CD4-positive, alpha-beta memory T cell (primary cell): ENCODE results near the gene NAA40. TPM values are rescaled to one million over a fixed set of nuclear protein-coding genes. Genes with fewer than 3 reads are reported as not detected.

Experiments
- CTCF ChIA-PET: fragments of 350-600 bp; sonication (Branson Sonifier 250); formaldehyde crosslinking; loops from one replicate; lab custom pipeline; 2021; ENCODE audit warnings: inconsistent platforms; ENCODE audit not compliant: partially characterized antibody; lab: Charles Lee
- POLR2A ChIA-PET: fragments of 350-600 bp; sonication (Branson Sonifier 250); formaldehyde crosslinking; loops from one replicate; lab custom pipeline; 2021; ENCODE audit not compliant: partially characterized antibody; lab: Charles Lee
- DNase-seq, 5 donors: peaks; one replicate each; pipeline versions ENCODE4 v3.0.0 to v3.0.0-alpha.2; 2020 to 2022; ENCODE audit warnings: mixed read lengths in 1 of 5
- H3K27ac ChIP-seq: one replicate; pipeline ENCODE4 v1.7.0; 2013; ENCODE audit warnings: low read depth, low read length
- H3K27me3 ChIP-seq: 2 replicates; pipeline ENCODE4 v1.7.0; 2013; ENCODE audit warnings: mild to moderate bottlenecking, low read length, moderate library complexity; ENCODE audit not compliant: insufficient read depth
- H3K36me3 ChIP-seq: 2 replicates; pipeline ENCODE4 v1.7.0; 2013; ENCODE audit warnings: mild to moderate bottlenecking, low read length, moderate library complexity; ENCODE audit not compliant: insufficient read depth
- H3K4me1 ChIP-seq: 2 replicates; pipeline ENCODE4 v1.7.0; 2013; ENCODE audit warnings: mild to moderate bottlenecking, low read length, moderate library complexity; ENCODE audit not compliant: insufficient read depth
- H3K4me3 ChIP-seq, 2 donors: one replicate each; pipeline ENCODE4 v1.7.0; 2013; ENCODE audit warnings: low read length in 2 of 2, mild to moderate bottlenecking in 1 of 2
- H3K9me3 ChIP-seq, 2 donors: one replicate each; pipeline ENCODE4 v1.7.0; 2013; ENCODE audit warnings: low read length in 2 of 2, control low read depth in 1 of 2; ENCODE audit not compliant: control insufficient read depth in 1 of 2
- H3K27ac Mint-ChIP-seq, 7 donors: one replicate each; pipeline ENCODE4 v1.8.0; 2020 to 2021; ENCODE audit warnings: mixed read lengths in 7 of 7, mild to moderate bottlenecking in 6 of 7, inconsistent platforms in 3 of 7, moderate library complexity in 3 of 7
- H3K27me3 Mint-ChIP-seq, 2 donors: one replicate each; pipeline ENCODE4 v1.8.0; 2020 to 2021; ENCODE audit warnings: mixed read lengths in 2 of 2
- H3K36me3 Mint-ChIP-seq, 2 donors: one replicate each; pipeline ENCODE4 v1.8.0; 2020 to 2021; ENCODE audit warnings: mixed read lengths in 2 of 2, inconsistent platforms in 1 of 2, mild to moderate bottlenecking in 1 of 2
- H3K4me1 Mint-ChIP-seq, 4 donors: one replicate each; pipeline ENCODE4 v1.8.0; 2020 to 2021; ENCODE audit warnings: mixed read lengths in 4 of 4, mild to moderate bottlenecking in 1 of 4
- H3K4me3 Mint-ChIP-seq, 8 donors: one replicate each; pipeline ENCODE4 v1.8.0; 2020 to 2021; ENCODE audit warnings: mixed read lengths in 8 of 8, mild to moderate bottlenecking in 7 of 8, moderate library complexity in 6 of 8, inconsistent platforms in 3 of 8
- H3K9me3 Mint-ChIP-seq, 8 donors: one replicate each; pipeline ENCODE4 v1.8.0; 2020 to 2021; ENCODE audit warnings: mixed read lengths in 8 of 8, mild to moderate bottlenecking in 5 of 8, inconsistent platforms in 3 of 8, moderate library complexity in 1 of 8
- intact Hi-C: fragments of 100-400 bp; cut with micrococcal nuclease; formaldehyde crosslinking; loops from one replicate; pipeline ENCODE4 v1.15.1; 2023
- polyA plus RNA-seq, 2 donors: library from polyadenylated mRNA; unstranded; fragments of 300-500 nt; fragmentation: Illumina TruSeq; gene quantifications; one replicate each; pipeline ENCODE4 v1.2.3, GENCODE V29; 2021
- total RNA-seq, 2 experiments: library from RNA; stranded (reverse); gene quantifications; one replicate each; pipeline ENCODE4 v1.2.3, GENCODE V29; 2021

The NAA40 gene
- total and polyA plus RNA-seq, 4 experiments from 2014 or later: 6.1 to 24.8 (median 17.1) TPM

DNA sequence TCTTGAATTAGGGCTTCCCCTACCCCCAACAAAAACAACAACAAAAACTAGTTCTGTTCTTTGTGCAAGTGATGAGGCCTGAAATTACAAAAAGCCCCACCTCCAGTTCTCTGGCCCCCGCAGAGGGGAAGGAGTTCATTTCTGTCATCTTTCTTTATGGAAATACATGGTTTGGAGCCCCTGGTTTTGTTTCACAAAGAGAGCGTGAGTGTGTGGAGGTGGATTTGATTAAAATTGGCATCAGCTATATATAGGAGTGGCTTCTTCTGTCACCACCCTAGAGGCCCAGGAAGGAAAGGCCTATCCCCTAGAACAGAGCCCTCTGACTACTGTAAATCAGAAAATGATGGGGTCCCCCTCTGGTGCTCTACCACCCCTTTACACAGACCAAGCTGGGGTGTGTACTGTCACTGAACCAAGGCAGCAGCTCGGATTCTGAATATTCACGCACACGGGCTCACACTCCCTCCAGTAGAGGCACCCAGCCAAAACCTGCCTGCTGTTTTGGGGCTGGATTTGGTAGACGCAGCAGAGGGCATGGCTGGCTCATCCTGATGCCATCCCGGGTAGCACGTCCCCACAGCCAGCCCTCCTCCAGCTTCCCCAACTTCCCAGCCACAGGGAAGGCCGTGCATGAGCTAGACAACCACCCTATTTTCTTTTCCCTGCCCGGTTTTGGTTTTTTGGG, 41.2 kb upstream of the NAA40 start:
- no peak for DNase-seq
- ChIA-PET CTCF (interaction anchor here (0.9 to 2.6 kb wide), 4 partner anchors 8 to 60 kb away, joined by 3 to 10 read pairs (median 6); no protein-coding TSS in a partner anchor), POLR2A (interaction anchor here (0.9 to 2.0 kb wide), 4 partner anchors 9 to 58 kb away, joined by 3 to 7 read pairs (median 6); no protein-coding TSS in a partner anchor)
- Histone ChIP-seq H3K36me3 (peaks cover 79% of the 10 kb centered on the region), H3K4me1 (peaks cover 23% of the 10 kb centered on the region), H3K9me3 (no peaks in the 10 kb centered on the region), H3K27ac (no peak overlapping the region), H3K27me3 (no peaks in the 10 kb centered on the region), H3K4me3 (no peak overlapping the region)
- Mint-ChIP-seq H3K36me3 (peaks cover 65 to 76% of the 10 kb centered on the region in 2 donors), H3K9me3 (no peaks in the 10 kb centered on the region), H3K27ac (peak overlapping the region in 2 of 7 donors; percentile 41 to 50), H3K4me1 (peaks cover 20 to 33% (median 26%) of the 10 kb centered on the region in 4 donors), H3K27me3 (no peaks in the 10 kb centered on the region), H3K4me3 (no peak overlapping the region)
- intact Hi-C loops: no loop called here

DNA sequence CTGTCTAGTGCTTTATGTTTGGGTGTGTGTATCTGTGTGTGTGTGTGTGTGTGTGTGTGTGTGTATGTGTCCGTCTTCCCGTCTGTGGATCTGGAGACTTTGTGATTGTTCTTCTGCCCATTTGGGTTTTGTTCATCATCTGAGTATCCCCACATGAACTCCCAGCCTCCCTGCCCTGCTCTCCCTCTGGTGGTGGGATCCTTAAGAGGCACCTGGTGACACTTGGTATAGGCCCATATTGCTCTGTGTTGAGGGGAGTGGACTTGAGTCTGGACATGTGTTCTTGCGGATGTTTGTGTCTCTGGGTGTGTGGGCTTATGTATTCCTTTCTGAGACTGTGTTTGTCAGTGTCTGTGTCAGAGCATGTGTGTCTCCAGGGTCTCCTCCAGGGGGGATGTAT, 37.1 kb upstream of the NAA40 start:
- Histone ChIP-seq H3K27me3 (no peaks in the 10 kb centered on the region), H3K27ac (no peak overlapping the region), H3K9me3 (no peaks in the 10 kb centered on the region), H3K4me3 (no peak overlapping the region), H3K36me3 (peaks cover 88% of the 10 kb centered on the region), H3K4me1 (no peaks in the 10 kb centered on the region)
- peaks cover 72 to 91% of the 10 kb centered on the region in 2 donors for H3K36me3 Mint-ChIP-seq
- ChIA-PET POLR2A (interaction anchor here (2.5 kb wide), 1 partner anchor 63 kb away, joined by 6 read pairs; the partner anchor contains the start of gene MARK2), CTCF (interaction anchor here (1.7 to 2.1 kb wide), 2 partner anchors 65 to 66 kb away, joined by 3 to 9 read pairs; no protein-coding TSS in a partner anchor)
- peaks cover 6 to 9% (median 7%) of the 10 kb centered on the region in 4 donors for H3K4me1 Mint-ChIP-seq
- H3K9me3 Mint-ChIP-seq: no peaks in the 10 kb centered on the region
- H3K27me3 Mint-ChIP-seq: no peaks in the 10 kb centered on the region
- DNase-seq: peak in 1 of 5 donors; percentile 42
- intact Hi-C loops: no loop called here
- H3K27ac Mint-ChIP-seq: peak overlapping the region in 2 of 7 donors; percentile 36 to 65
- H3K4me3 Mint-ChIP-seq: no peak overlapping the region

DNA sequence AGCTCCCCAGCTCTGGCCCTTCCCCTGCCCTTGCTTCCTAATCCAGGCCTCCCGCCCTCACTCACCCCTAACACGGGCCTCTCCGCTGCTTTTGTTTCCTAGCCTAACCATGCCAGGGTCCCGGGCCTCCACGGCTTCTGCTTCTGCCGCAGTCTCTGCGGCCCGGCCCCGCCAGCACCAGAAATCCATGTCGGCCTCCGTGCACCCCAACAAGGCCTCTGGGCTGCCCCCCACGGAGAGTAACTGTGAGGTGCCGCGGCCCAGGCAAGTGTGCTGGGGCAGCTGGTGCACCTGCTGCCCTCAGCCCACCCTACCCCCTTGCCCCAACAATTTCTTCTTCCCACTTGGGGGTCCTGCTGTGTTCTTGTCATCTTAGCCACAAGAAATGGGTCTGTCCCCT, 34.9 kb upstream of the NAA40 start:
- peaks cover 0 to 8% (median 4%) of the 10 kb centered on the region in 4 donors for H3K4me1 Mint-ChIP-seq
- intact Hi-C loops: no loop called here
- no peaks in the 10 kb centered on the region for H3K4me1 ChIP-seq
- H3K4me3 ChIP-seq: no peak overlapping the region
- H3K27ac Mint-ChIP-seq: peak overlapping the region in 2 of 7 donors; percentile 36 to 59
- H3K9me3 Mint-ChIP-seq: no peaks in the 10 kb centered on the region
- DNase-seq: no peak
- H3K36me3 ChIP-seq: peaks cover 83% of the 10 kb centered on the region
- POLR2A ChIA-PET: interaction anchor here (0.7 kb wide), 1 partner anchor 15 kb away, joined by 3 read pairs; no protein-coding TSS in a partner anchor
- CTCF ChIA-PET: interaction anchor here (1.9 kb wide), 1 partner anchor 66 kb away, joined by 12 read pairs; no protein-coding TSS in a partner anchor
- H3K27me3 Mint-ChIP-seq: no peaks in the 10 kb centered on the region
- H3K4me3 Mint-ChIP-seq: no peak overlapping the region
- peaks cover 59 to 75% of the 10 kb centered on the region in 2 donors for H3K36me3 Mint-ChIP-seq
- no peaks in the 10 kb centered on the region for H3K9me3 ChIP-seq
- H3K27me3 ChIP-seq: no peaks in the 10 kb centered on the region
- no peak overlapping the region for H3K27ac ChIP-seq

DNA sequence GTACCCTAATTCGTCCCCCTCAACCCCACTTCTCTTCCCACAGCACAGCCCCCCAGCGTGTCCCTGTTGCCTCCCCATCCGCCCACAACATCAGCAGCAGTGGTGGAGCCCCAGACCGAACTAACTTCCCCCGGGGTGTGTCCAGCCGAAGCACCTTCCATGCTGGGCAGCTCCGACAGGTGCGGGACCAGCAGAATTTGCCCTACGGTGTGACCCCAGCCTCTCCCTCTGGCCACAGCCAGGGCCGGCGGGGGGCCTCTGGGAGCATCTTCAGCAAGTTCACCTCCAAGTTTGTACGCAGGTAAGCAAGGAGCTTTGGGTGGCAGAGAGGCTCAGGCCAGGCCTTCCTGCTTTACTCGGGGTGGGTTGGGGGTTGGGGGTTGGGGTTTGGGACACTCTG, 34.1 kb upstream of the NAA40 start:
- peaks cover 50 to 69% of the 10 kb centered on the region in 2 donors for H3K36me3 Mint-ChIP-seq
- no peaks in the 10 kb centered on the region for H3K27me3 ChIP-seq
- no peak overlapping the region for H3K4me3 Mint-ChIP-seq
- no peak overlapping the region for H3K4me3 ChIP-seq
- H3K36me3 ChIP-seq: peaks cover 78% of the 10 kb centered on the region
- intact Hi-C loops: loop anchor here (5.0 kb wide), 1 partner anchor 43 kb away; no protein-coding TSS in a partner anchor
- no peak for DNase-seq
- no peaks in the 10 kb centered on the region for H3K9me3 Mint-ChIP-seq
- ChIA-PET POLR2A (interaction anchor here (1.0 kb wide), 1 partner anchor 69 kb away, joined by 3 read pairs; the partner anchor contains the start of gene COX8A), CTCF (interaction anchor here (1.3 to 3.1 kb wide), 2 partner anchors 16 to 67 kb away, joined by 3 to 64 read pairs; partner anchors contain the start of gene MARK2)
- no peaks in the 10 kb centered on the region for H3K9me3 ChIP-seq
- peak overlapping the region in 2 of 7 donors; percentile 25 to 72 for H3K27ac Mint-ChIP-seq
- no peaks in the 10 kb centered on the region for H3K27me3 Mint-ChIP-seq
- H3K4me1 ChIP-seq: no peaks in the 10 kb centered on the region
- peaks cover 0 to 8% (median 4%) of the 10 kb centered on the region in 4 donors for H3K4me1 Mint-ChIP-seq
- H3K27ac ChIP-seq: no peak overlapping the region

DNA sequence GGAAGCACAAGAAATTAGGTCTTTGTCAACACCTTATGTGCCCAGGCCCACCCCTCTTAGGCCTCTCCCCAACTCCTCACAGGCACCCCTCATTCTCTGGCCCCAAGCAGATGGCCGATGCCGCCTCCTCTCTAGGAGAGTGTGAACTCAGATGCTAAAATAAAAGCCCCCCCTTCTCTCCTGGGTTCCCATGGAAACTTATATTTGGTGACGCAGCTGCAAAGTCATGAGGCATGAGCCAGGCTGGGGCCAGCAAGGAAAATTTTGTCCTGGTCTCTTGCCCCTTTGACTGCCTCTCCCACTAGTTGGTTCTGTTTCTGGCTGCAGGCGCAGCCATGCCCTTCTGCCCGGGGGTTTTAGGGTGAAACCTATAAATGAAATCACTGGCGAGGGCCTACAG, 33.6 kb upstream of the NAA40 start:
- POLR2A ChIA-PET: interaction anchor here (1.0 kb wide), 1 partner anchor 69 kb away, joined by 3 read pairs; the partner anchor contains the start of gene COX8A
- CTCF ChIA-PET: interaction anchor here (1.3 to 3.1 kb wide), 3 partner anchors 8 to 68 kb away, joined by 3 to 64 read pairs (median 8); partner anchors contain the start of gene MARK2
- H3K36me3 Mint-ChIP-seq: peaks cover 48 to 68% of the 10 kb centered on the region in 2 donors
- Histone ChIP-seq H3K27me3 (no peaks in the 10 kb centered on the region), H3K36me3 (peaks cover 73% of the 10 kb centered on the region), H3K9me3 (no peaks in the 10 kb centered on the region), H3K4me1 (no peaks in the 10 kb centered on the region), H3K27ac (no peak overlapping the region), H3K4me3 (no peak overlapping the region)
- no peak overlapping the region for H3K4me3 Mint-ChIP-seq
- intact Hi-C loops: loop anchor here (5.0 kb wide), 1 partner anchor 42 kb away; no protein-coding TSS in a partner anchor
- H3K27me3 Mint-ChIP-seq: no peaks in the 10 kb centered on the region
- peaks cover 0 to 8% (median 4%) of the 10 kb centered on the region in 4 donors for H3K4me1 Mint-ChIP-seq
- H3K27ac Mint-ChIP-seq: peak overlapping the region in 1 of 7 donors; percentile 25
- DNase-seq: no peak
- no peaks in the 10 kb centered on the region for H3K9me3 Mint-ChIP-seq

DNA sequence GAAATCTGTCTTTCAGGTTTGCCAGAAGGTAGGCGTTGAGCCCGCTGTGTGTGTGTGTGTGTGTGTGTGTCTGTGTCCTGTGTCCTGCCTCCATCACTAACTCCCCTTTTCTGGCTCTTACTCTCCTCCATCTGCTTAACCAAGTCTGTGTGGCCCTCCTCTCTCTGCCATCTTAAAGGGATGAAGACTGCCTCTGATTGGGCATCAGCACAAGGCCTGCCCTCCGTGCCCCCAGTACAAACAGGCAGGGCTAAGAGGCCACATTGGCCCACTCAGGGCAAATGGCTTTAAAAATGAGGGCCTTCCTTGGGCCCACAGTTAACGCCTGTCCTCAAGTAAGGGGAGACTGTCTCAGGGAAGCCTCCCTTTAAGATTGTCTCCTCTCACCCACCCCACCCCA, 32.7 kb upstream of the NAA40 start:
- intact Hi-C loops: loop anchor here (1.0 to 5.0 kb wide), 2 partner anchors 41 to 69 kb away; no protein-coding TSS in a partner anchor
- DNase-seq: no peak
- H3K27me3 ChIP-seq: no peaks in the 10 kb centered on the region
- POLR2A ChIA-PET: interaction anchor here (1.3 to 2.2 kb wide), 4 partner anchors 11 to 68 kb away, joined by 4 to 25 read pairs (median 5); partner anchors contain the start of genes MARK2 and RCOR2
- Mint-ChIP-seq H3K27ac (peak overlapping the region in 1 of 7 donors; percentile 24), H3K27me3 (no peaks in the 10 kb centered on the region), H3K36me3 (peaks cover 39 to 63% of the 10 kb centered on the region in 2 donors), H3K4me3 (no peak overlapping the region), H3K9me3 (no peaks in the 10 kb centered on the region), H3K4me1 (peaks cover 0 to 7% (median 4%) of the 10 kb centered on the region in 4 donors)
- H3K27ac ChIP-seq: no peak overlapping the region
- CTCF ChIA-PET: interaction anchor here (0.7 to 3.1 kb wide), 9 partner anchors 9 to 72 kb away, joined by 3 to 64 read pairs (median 7); partner anchors contain the start of gene MARK2
- H3K4me1 ChIP-seq: no peaks in the 10 kb centered on the region
- H3K9me3 ChIP-seq: no peaks in the 10 kb centered on the region
- no peak overlapping the region for H3K4me3 ChIP-seq
- peaks cover 64% of the 10 kb centered on the region for H3K36me3 ChIP-seq
